RWPE1 (cell line): ENCODE results near the gene NAPB.

Experiments
- CTCF ChIA-PET: fragments of 350-600 bp; sonication (Branson Sonifier 250); formaldehyde crosslinking; extraction: SDS; loops from one replicate; lab custom pipeline; 2021; lab: Yijun Ruan, JAX
- POLR2A ChIA-PET: fragments of 400-600 bp; formaldehyde crosslinking; extraction: SDS; loops from one replicate; lab custom pipeline; 2020; ENCODE audit warnings: antibody characterized with exemption; ENCODE audit not compliant: low non-redundant PET; lab: Yijun Ruan, JAX
- DNase-seq: peaks from one replicate; pipeline ENCODE4 v3.0.0; 2012; ENCODE audit warnings: low spot score
- H3K27ac ChIP-seq: fragments of 450-650 bp; 2 replicates; pipeline ENCODE4 v1.5.1; 2017
- TF ChIP-seq, protein P1 (sequence below): fragments of 450-650 bp; conservative IDR thresholded peaks from 2 replicates; pipeline ENCODE4 v1.5.1; 2017; ENCODE audit warnings: low read depth, mild to moderate bottlenecking

The NAPB gene

DNA sequence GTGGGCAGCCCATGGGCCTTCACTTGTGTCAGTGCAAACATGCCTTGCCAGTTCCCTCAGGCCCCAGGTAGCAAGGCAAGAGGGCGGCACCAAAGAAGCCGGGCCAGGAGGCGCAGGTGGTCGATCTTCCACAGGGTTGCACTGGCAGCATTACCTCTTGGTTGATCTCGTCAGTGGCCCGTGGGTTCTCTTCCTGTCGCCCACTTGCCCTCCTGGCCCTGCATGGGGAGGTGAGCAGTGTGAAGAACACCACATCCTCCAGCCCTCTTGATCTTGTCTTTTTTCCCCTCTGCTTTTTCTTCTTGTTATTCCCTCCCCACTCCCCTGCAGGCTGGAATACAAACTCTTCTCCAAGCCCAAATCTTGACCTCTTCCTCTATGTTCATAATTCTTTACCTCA, 34.4 kb upstream of the NAPB start:
- no peak for DNase-seq
- ChIA-PET CTCF (no interaction called here), POLR2A (no interaction called here)
- TF ChIP-seq, protein P1, sequence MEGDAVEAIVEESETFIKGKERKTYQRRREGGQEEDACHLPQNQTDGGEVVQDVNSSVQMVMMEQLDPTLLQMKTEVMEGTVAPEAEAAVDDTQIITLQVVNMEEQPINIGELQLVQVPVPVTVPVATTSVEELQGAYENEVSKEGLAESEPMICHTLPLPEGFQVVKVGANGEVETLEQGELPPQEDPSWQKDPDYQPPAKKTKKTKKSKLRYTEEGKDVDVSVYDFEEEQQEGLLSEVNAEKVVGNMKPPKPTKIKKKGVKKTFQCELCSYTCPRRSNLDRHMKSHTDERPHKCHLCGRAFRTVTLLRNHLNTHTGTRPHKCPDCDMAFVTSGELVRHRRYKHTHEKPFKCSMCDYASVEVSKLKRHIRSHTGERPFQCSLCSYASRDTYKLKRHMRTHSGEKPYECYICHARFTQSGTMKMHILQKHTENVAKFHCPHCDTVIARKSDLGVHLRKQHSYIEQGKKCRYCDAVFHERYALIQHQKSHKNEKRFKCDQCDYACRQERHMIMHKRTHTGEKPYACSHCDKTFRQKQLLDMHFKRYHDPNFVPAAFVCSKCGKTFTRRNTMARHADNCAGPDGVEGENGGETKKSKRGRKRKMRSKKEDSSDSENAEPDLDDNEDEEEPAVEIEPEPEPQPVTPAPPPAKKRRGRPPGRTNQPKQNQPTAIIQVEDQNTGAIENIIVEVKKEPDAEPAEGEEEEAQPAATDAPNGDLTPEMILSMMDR, result no peak
- H3K27ac ChIP-seq, result no peak overlapping the region

DNA sequence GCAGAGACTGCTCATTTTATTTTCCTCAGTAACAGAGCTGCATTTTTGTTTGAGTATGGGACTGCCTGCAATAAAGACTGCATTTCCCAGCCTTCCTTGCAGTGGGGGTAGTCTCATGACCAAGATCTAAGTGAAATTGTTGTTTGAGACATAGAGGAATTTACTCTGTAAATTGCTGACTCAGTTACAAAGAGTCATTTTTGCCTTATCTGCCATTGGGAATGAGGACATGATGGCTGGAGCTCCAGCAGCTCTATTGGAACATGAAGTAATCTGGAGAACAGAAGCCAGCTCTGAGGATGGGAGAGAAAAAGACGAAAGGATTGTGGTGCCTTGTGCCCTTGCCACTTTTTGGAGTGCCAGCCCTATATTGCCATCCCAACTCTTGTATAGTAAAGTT, 33.5 kb upstream of the NAPB start:
- H3K27ac ChIP-seq, result no peak overlapping the region
- ChIA-PET CTCF (no interaction called here), POLR2A (no interaction called here)

DNA sequence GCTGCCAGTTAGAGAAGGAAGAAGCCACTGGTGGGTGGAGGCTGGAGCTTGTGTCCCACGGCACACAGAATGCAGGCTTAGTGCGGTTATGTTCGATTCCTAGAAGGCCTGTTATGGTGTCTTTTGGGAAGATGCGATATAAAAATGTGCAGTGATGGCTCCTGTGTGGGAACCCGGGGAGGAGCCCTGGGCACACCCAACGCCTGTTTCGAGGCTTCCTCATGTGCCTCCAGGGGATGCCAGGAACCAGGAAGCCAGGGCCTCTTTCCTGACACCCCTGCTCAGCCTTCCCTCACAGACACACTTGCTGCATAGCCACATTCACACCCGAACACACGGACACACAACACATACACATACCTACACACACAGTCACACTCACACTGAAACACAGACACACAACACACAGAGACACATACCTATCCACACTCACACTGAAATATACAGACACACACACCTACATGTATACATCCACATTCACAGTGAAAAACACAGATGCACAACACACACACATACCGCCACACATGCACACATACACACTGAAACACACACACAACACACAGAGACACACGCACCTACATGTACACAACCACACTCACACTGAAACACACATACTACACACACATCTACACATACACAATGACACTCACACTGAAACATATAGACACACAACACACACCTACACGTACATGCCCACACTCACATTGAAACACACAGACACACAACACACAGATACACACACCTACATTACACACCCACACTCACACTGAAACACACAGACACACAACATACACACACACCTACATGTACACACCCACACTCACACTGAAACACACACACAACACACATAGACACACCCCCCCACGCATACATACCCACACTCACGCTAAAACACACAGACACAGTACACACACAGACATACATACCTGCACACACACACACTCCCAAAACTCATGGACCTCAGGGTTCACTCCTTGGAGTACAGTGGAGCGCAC, 32.6 kb upstream of the NAPB start:
- CTCF ChIA-PET, result no interaction called here
- POLR2A ChIA-PET, result no interaction called here
- DNase-seq, result no peak
- H3K27ac ChIP-seq, result no peak overlapping the region
- TF ChIP-seq, protein P1, result no peak

More for the DNA sequence above, 33.5 kb upstream of the NAPB start:
- TF ChIP-seq, protein P1, result no peak
- no peak for DNase-seq

DNA sequence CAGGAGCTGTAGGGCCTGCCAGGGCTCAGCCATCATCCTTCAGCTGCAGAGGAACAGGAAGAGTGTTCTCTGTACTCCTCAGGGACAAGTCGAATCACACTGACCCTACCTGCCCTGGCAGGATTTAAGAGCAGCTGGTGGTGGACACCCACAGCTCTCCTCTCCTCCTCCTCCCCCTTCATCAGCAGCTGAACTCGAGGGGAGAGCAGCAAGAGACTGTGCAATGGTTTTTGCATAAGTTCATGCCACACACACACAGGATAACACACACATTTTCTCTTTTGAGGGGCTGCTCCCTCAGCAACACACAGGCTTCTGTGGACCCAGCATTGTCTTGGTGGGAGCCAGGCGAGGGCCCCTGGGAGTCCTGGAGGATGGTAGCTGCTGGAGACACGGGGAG, 31.5 kb upstream of the NAPB start, which contains the start of gene CST11:
CST11 (minus strand) TSS at position 101 of the 400 bp plus-strand sequence; CDS start at position 36, 65 bp downstream.
- no peak within 1 kb of the TSS for H3K27ac ChIP-seq
- POLR2A ChIA-PET, result no interaction called here
- CTCF ChIA-PET, result interaction anchor here (0.6 to 0.8 kb wide), 3 partner anchors 11 to 1860 kb away, joined by 3 to 4 read pairs (median 3); no protein-coding TSS in a partner anchor
- DNase-seq, result no peak
- TF ChIP-seq, protein P1, result no peak

DNA sequence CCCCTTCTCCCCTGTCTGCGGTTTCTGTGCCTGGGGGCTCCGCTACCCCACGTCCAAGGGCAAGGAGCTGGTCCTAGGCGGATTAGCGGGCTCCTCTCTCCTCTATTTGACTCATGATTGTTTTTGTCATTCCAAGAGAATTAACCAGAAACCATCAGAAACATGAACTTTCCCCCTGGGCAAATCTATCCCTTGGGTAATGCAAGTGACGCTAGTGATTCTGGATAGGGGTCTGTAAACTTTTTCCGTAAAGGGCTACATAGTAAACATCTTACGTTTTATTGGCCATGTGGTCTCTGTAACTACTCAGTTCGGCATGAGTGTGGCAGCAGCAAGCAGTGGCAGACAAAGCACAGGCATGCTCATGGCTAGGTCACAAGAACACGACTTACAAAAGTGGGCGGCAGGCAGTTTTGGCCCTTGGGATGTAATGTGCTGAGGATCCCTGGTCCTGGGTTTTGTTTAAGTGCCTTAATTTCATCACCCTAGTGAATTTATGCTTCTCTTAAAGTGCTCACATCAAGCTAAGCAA, 30.7 kb upstream of the NAPB start:
- no peak overlapping the region for H3K27ac ChIP-seq
- TF ChIP-seq, protein P1, result no peak
- ChIA-PET POLR2A (no interaction called here), CTCF (interaction anchor here (0.6 to 0.8 kb wide), 2 partner anchors 11 to 155 kb away, joined by 3 to 4 read pairs; no protein-coding TSS in a partner anchor)
- no peak for DNase-seq

DNA sequence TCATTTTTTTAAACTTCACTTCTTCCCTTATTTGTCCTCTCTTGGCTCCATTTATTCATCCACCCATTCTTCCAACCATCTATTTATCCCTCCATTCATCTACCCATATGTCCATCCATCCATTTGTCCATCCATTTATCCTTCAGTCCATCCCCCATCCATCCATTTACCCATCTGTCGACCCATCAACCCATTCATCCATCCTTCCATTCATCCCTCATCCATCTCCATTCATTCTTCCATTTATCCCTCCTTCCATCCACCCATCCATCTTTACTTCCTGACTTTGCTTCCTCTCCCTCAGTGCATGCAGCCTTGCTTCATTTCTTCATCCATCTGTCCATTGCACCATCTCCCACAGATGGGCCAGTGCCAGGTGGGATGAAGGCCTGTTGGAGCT, 29.6 kb upstream of the NAPB start:
- CTCF ChIA-PET, result no interaction called here
- TF ChIP-seq, protein P1, result no peak

More for the DNA sequence above, 29.6 kb upstream of the NAPB start:
- H3K27ac ChIP-seq, result no peak overlapping the region
- POLR2A ChIA-PET, result no interaction called here
- no peak for DNase-seq
